GM23338 (cell line): ENCODE data around the gene KCNN3. TPM values are rescaled to one million over a fixed set of nuclear protein-coding genes. Genes with fewer than 3 reads are reported as not detected.

Experiments
- ATAC-seq: fragments of 200-7000 bp; cut with Tn5 transposase; 3 replicates; pipeline ENCODE4 v1.9.1; 2020
- DNase-seq: peaks from one replicate; pipeline ENCODE4 v3.0.0-alpha.2; 2015; ENCODE audit warnings: low spot score
- H2AFZ ChIP-seq: fragments of 200-600 bp; sonication (generic); 2 replicates; pipeline ENCODE4 v1.8.0; 2016; ENCODE audit warnings: antibody characterized with exemption, mild to moderate bottlenecking, moderate library complexity
- H3F3A ChIP-seq: fragments of 200-600 bp; sonication (generic); replicated peaks from 2 replicates; pipeline ENCODE4 v1.8.0; 2017; ENCODE audit warnings: antibody characterized with exemption, mixed run types, low read depth
- H3K27ac ChIP-seq: fragments of 200-600 bp; sonication (generic); 2 replicates; pipeline ENCODE4 v1.6.1; 2016; ENCODE audit warnings: low read depth
- H3K27me3 ChIP-seq: fragments of 200-600 bp; sonication (generic); 2 replicates; pipeline ENCODE4 v1.8.0; 2016; ENCODE audit warnings: mild to moderate bottlenecking, mixed run types, moderate library complexity; ENCODE audit not compliant: insufficient read depth
- H3K36me3 ChIP-seq: fragments of 200-600 bp; sonication (generic); 2 replicates; pipeline ENCODE4 v1.8.0; 2016; ENCODE audit warnings: mild to moderate bottlenecking; ENCODE audit not compliant: insufficient read depth
- H3K4me1 ChIP-seq: fragments of 200-600 bp; sonication (generic); 2 replicates; pipeline ENCODE4 v1.8.0; 2016; ENCODE audit warnings: mild to moderate bottlenecking, moderate library complexity; ENCODE audit not compliant: insufficient read depth
- H3K4me2 ChIP-seq: fragments of 200-600 bp; sonication (generic); 2 replicates; pipeline ENCODE4 v1.7.1; 2017; ENCODE audit warnings: mixed run types
- H3K4me3 ChIP-seq: fragments of 200-600 bp; sonication (generic); 2 replicates; pipeline ENCODE4 v1.6.1; 2016; ENCODE audit warnings: mixed run types
- H3K79me2 ChIP-seq: fragments of 200-600 bp; sonication (generic); replicated peaks from 2 replicates; pipeline ENCODE4 v1.8.0; 2017; ENCODE audit warnings: mild to moderate bottlenecking; ENCODE audit not compliant: insufficient read depth
- H3K9me2 ChIP-seq: fragments of 200-600 bp; sonication (generic); 2 replicates; pipeline ENCODE4 v1.8.0; 2017; ENCODE audit not compliant: insufficient read depth
- H4K20me1 ChIP-seq: fragments of 200-600 bp; sonication (generic); replicated peaks from 2 replicates; pipeline ENCODE4 v1.8.0; 2017; ENCODE audit warnings: mild to moderate bottlenecking; ENCODE audit not compliant: insufficient read depth
- H3K27ac Mint-ChIP-seq: 2 replicates; pipeline ENCODE4 v1.8.0; 2020; ENCODE audit warnings: inconsistent platforms, mild to moderate bottlenecking, moderate library complexity, mixed read lengths
- H3K27me3 Mint-ChIP-seq: 3 replicates; pipeline ENCODE4 v1.8.0; 2022; ENCODE audit warnings: low read depth, mild to moderate bottlenecking, moderate library complexity, mixed read lengths, inconsistent platforms; ENCODE audit not compliant: insufficient read depth, poor library complexity
- H3K36me3 Mint-ChIP-seq: 3 replicates; pipeline ENCODE4 v1.8.0; 2021; ENCODE audit warnings: low read depth, mild to moderate bottlenecking, inconsistent platforms, moderate library complexity, mixed read lengths
- H3K4me1 Mint-ChIP-seq: 3 replicates; pipeline ENCODE4 v1.8.0; 2020; ENCODE audit warnings: mild to moderate bottlenecking, inconsistent platforms, mixed read lengths
- H3K4me3 Mint-ChIP-seq: 3 replicates; pipeline ENCODE4 v1.8.0; 2021; ENCODE audit warnings: moderate library complexity, mild to moderate bottlenecking, inconsistent platforms, mixed read lengths
- H3K9me3 Mint-ChIP-seq: 3 replicates; pipeline ENCODE4 v1.8.0; 2020; ENCODE audit warnings: moderate library complexity, mild to moderate bottlenecking, inconsistent platforms, mixed read lengths
- CREB1 ChIP-seq: fragments of 250-450 bp; sonication (Bioruptor Pico); IDR thresholded peaks from 2 replicates; pipeline ENCODE4 v1.5.0; 2020; ENCODE audit warnings: low read depth, mild to moderate bottlenecking, moderate library complexity
- CTCF ChIP-seq, 2 experiments: fragments of 200-600 bp in 1 of 2; sonication (generic) in 1 of 2; conservative IDR thresholded peaks; 2 replicates each; pipeline versions ENCODE4 v1.5.1 to v1.6.1; 2016 to 2017; ENCODE audit warnings: antibody characterized with exemption in 2 of 2, low read depth in 2 of 2, mild to moderate bottlenecking in 2 of 2, moderate library complexity in 1 of 2
- ETS1 ChIP-seq: IDR thresholded peaks from 2 replicates; pipeline ENCODE4 v1.6.1; 2016; ENCODE audit warnings: antibody characterized with exemption
- EZH2 ChIP-seq: fragments of 200-600 bp; sonication (generic); IDR thresholded peaks from one replicate; pipeline ENCODE4 v1.8.0; 2017; ENCODE audit warnings: antibody characterized with exemption, mild to moderate bottlenecking, low read depth; ENCODE audit not compliant: unreplicated experiment
- EZH2phosphoT487 ChIP-seq: fragments of 200-600 bp; sonication (generic); IDR thresholded peaks from one replicate; pipeline ENCODE4 v1.8.1; 2018; ENCODE audit warnings: antibody characterized with exemption; ENCODE audit not compliant: unreplicated experiment
- JUNB ChIP-seq: IDR thresholded peaks from one replicate; pipeline ENCODE4 v1.6.1; 2016; ENCODE audit warnings: antibody characterized with exemption; ENCODE audit not compliant: unreplicated experiment
- NANOG ChIP-seq: IDR thresholded peaks from 2 replicates; pipeline ENCODE4 v1.6.1; 2016; ENCODE audit warnings: antibody characterized with exemption, borderline replicate concordance
- POLR2AphosphoS5 ChIP-seq: IDR thresholded peaks from 2 replicates; pipeline ENCODE4 v1.6.1; 2016; ENCODE audit warnings: antibody characterized with exemption, low read depth
- REST ChIP-seq: IDR thresholded peaks from one replicate; pipeline ENCODE4 v1.6.1; 2018; ENCODE audit warnings: antibody characterized with exemption; ENCODE audit not compliant: unreplicated experiment
- STAT1 ChIP-seq: IDR thresholded peaks from one replicate; pipeline ENCODE4 v1.6.1; 2016; ENCODE audit warnings: antibody characterized with exemption; ENCODE audit not compliant: unreplicated experiment
- ZNF331 ChIP-seq: fragments of 250-450 bp; sonication (Bioruptor Pico); IDR thresholded peaks from 2 replicates; pipeline ENCODE4 v1.5.0; 2020; ENCODE audit warnings: low read depth, mild to moderate bottlenecking, moderate library complexity
- ZNF462 ChIP-seq: fragments of 250-450 bp; sonication (Bioruptor Pico); IDR thresholded peaks from 2 replicates; pipeline ENCODE4 v1.5.0; 2020; ENCODE audit warnings: mild to moderate bottlenecking, moderate library complexity
- polyA plus RNA-seq: library from polyadenylated mRNA; unstranded; fragments of >200 nt; fragmentation: Nextera tagmentation; extraction: Ambion mirVana; gene quantifications from 2 replicates; pipeline ENCODE4 v1.2.1, GENCODE V29; 2016
- total RNA-seq: library from RNA; depleted of rRNA; stranded (reverse); fragments of >200 nt; shearing (Covaris generic); gene quantifications from 2 replicates; pipeline ENCODE4 v1.2.3, GENCODE V29; 2014

KCNN3 gene
- total and polyA plus RNA-seq, 2 experiments from 2014 or later, result 1.9 to 3.0 TPM

- H3K36me3 Mint-ChIP-seq, result no peaks in the 10 kb centered on the region
- H4K20me1 ChIP-seq, result no peaks in the 10 kb centered on the region
- no peak overlapping the region for H3K4me3 Mint-ChIP-seq
- no peak overlapping the region for H3K4me2 ChIP-seq
- peaks cover 6% of the 10 kb centered on the region for H3K4me1 ChIP-seq
- peaks cover 4% of the 10 kb centered on the region for H3K27me3 Mint-ChIP-seq
- no peak overlapping the region for H3K4me3 ChIP-seq
- TF ChIP-seq CTCF (conservative IDR thresholded peaks at IDR 0.05; ENCODE audit: low read depth in 2 of 2), result no peak
- no peak for TF ChIP-seq ZNF331 (CRISPR knock-in tag)
- TF ChIP-seq REST, result no peak
- no peak for TF ChIP-seq EZH2phosphoT487
- no peak for TF ChIP-seq POLR2AphosphoS5
- no peak for TF ChIP-seq STAT1
- no peak for TF ChIP-seq CREB1
- TF ChIP-seq ZNF462 (CRISPR knock-in tag), result no peak
- TF ChIP-seq NANOG, result no peak
- no peak for TF ChIP-seq ETS1
- TF ChIP-seq EZH2, result no peak
- no peak for TF ChIP-seq JUNB
- H3K79me2 ChIP-seq, result no peaks in the 10 kb centered on the region
- peaks cover 20% of the 10 kb centered on the region for H3K4me1 Mint-ChIP-seq
- no peaks in the 10 kb centered on the region for H3K36me3 ChIP-seq
- H3K9me3 Mint-ChIP-seq, result no peaks in the 10 kb centered on the region
- H3F3A ChIP-seq, result no peaks in the 10 kb centered on the region
- H3K27me3 ChIP-seq, result no peaks in the 10 kb centered on the region
- H3K27ac ChIP-seq, result no peak overlapping the region
- H2AFZ ChIP-seq, result no peak overlapping the region
- DNase-seq (no peak), ATAC-seq (no peak)
- H3K9me2 ChIP-seq, result no peaks in the 10 kb centered on the region
- H3K27ac Mint-ChIP-seq, result no peak overlapping the region
Measured at GRCh38 chr1:154770897-154771594, 99.0 kb downstream of the KCNN3 start.
